Panc1 (cell line): Measurements from ENCODE around the gene RBL1. TPM values are rescaled to one million over a fixed set of nuclear protein-coding genes. Genes with fewer than 3 reads are reported as not detected.

ENCODE experiments used
- ATAC-seq: fragments of 200-7000 bp; cut with Tn5 transposase; 2 replicates; pipeline ENCODE4 v1.9.1; 2020; ENCODE audit warnings: mild to moderate bottlenecking, moderate library complexity
- BruUV-seq: library from RNA; stranded (reverse); fragments of 400-500 nt; replicated peaks from 2 replicates; lab custom pipeline; 2021; lab: Mats Ljungman, UMichigan
- CTCF ChIA-PET: fragments of 300-600 bp; sonication (Branson Sonifier 250); formaldehyde crosslinking; loops from one replicate; lab custom pipeline; 2022; ENCODE audit warnings: antibody characterized with exemption; lab: Charles Lee
- POLR2A ChIA-PET: fragments of 300-600 bp; sonication (Branson Sonifier 250); formaldehyde crosslinking; loops from one replicate; lab custom pipeline; 2022; ENCODE audit warnings: antibody characterized with exemption; lab: Charles Lee
- DNase-seq: peaks from one replicate; pipeline ENCODE4 v3.0.0-alpha.2; 2010; ENCODE audit warnings: low read depth, low spot score
- H3K27ac ChIP-seq: 2 replicates; pipeline ENCODE4 v1.5.1; 2011; ENCODE audit warnings: mild to moderate bottlenecking, low read length, inconsistent platforms
- H3K27me3 ChIP-seq: fragments of 200-500 bp; sonication (Bioruptor generic); 2 replicates; pipeline ENCODE4 v1.6.0; 2014; ENCODE audit warnings: low read length, inconsistent platforms; ENCODE audit not compliant: control insufficient read depth, insufficient read depth
- H3K36me3 ChIP-seq: fragments of 200-500 bp; sonication (Bioruptor generic); 2 replicates; pipeline ENCODE4 v1.5.1; 2014; ENCODE audit warnings: inconsistent platforms, mild to moderate bottlenecking, low read length, moderate library complexity; ENCODE audit not compliant: control insufficient read depth, insufficient read depth
- H3K4me1 ChIP-seq: 2 replicates; pipeline ENCODE4 v1.5.1; 2011; ENCODE audit warnings: inconsistent platforms, mild to moderate bottlenecking, low read length, moderate library complexity; ENCODE audit not compliant: control insufficient read depth, insufficient read depth
- H3K4me3 ChIP-seq, 2 experiments: 2 replicates each; pipeline ENCODE4 v1.5.1; 2011 to 2012; ENCODE audit warnings: low read depth in 2 of 2, low read length in 2 of 2, mild to moderate bottlenecking in 2 of 2, inconsistent platforms in 1 of 2, moderate library complexity in 1 of 2
- H3K9me3 ChIP-seq: fragments of 200-500 bp; sonication (Bioruptor generic); 2 replicates; pipeline ENCODE4 v1.5.1; 2014; ENCODE audit warnings: low read depth, mild to moderate bottlenecking, inconsistent platforms, low read length, moderate library complexity; ENCODE audit not compliant: control insufficient read depth, insufficient read depth
- POLR2AphosphoS5 ChIP-seq: IDR thresholded peaks from 2 replicates; pipeline ENCODE4 v1.6.1; 2012; ENCODE audit warnings: mild to moderate bottlenecking, low read depth, low read length, moderate library complexity
- SIN3A ChIP-seq: IDR thresholded peaks from 2 replicates; pipeline ENCODE4 v1.6.1; 2012; ENCODE audit warnings: low read depth, mild to moderate bottlenecking, low read length, moderate library complexity, borderline replicate concordance; ENCODE audit not compliant: insufficient read depth
- TCF7L2 ChIP-seq: IDR thresholded peaks from 2 replicates; pipeline ENCODE4 v1.6.1; 2011; ENCODE audit warnings: mild to moderate bottlenecking, low read depth, low read length, inconsistent platforms
- in situ Hi-C: cut with HindIII; loops from 2 replicates; pipeline ENCODE4 v1.10.0; 2016; ENCODE audit warnings: low sequenced_read_pairs, low pct_unique_long_range_greater_than_20kb
- intact Hi-C: fragments of 100-400 bp; cut with micrococcal nuclease; formaldehyde crosslinking; loops from one replicate; pipeline ENCODE4 v1.10.0; 2022; ENCODE audit not compliant: unreplicated experiment
- total RNA-seq: library from RNA; stranded (reverse); gene quantifications from one replicate; pipeline ENCODE4 v1.2.1, GENCODE V29; 2021; ENCODE audit not compliant: unreplicated experiment
- TF ChIP-seq, protein P1 (sequence below): fragments of 450-650 bp; IDR thresholded peaks from 2 replicates; pipeline ENCODE4 v1.5.1; 2017; ENCODE audit warnings: mild to moderate bottlenecking
- TF ChIP-seq, protein P2 (sequence below), 2 experiments: IDR thresholded peaks; 2 replicates each; pipeline ENCODE4 v1.6.1; 2011 to 2012; ENCODE audit warnings: low read depth in 2 of 2, control low read depth in 1 of 2, low read length in 1 of 2, mild to moderate bottlenecking in 1 of 2, moderate library complexity in 1 of 2; ENCODE audit not compliant: insufficient read depth in 1 of 2

The RBL1 gene
- total RNA-seq, 1 experiment from 2014 or later, result 14.0 TPM

DNA sequence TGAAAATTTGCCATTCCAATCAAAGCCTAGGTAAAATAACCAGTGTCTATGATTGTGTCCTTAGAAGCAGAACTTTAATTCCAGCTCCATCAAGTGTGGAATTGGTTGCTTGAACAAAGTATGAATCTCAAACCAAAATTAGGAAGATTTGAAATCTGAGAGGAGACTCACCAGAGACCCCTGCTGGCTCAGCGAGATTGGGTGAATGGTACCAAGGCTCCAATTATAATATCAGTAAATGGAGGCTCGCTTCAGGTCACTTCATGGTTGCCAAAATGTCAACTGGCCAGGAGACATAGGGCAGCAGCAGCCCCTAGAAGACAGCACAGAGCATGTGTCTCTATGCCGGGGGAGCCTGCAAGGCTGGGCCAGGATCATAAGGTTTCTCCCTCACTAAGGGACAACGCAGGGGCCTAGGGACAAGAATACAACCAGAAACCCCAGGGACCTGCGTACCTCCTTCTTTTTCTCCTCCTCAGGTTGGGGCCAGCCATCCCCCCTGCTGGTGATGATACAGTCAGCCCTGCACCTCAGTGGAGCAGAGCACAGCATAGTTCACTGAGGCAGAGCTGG, 14.0 kb downstream of the RBL1 start:
- intact Hi-C loops, result no loop called here

DNA sequence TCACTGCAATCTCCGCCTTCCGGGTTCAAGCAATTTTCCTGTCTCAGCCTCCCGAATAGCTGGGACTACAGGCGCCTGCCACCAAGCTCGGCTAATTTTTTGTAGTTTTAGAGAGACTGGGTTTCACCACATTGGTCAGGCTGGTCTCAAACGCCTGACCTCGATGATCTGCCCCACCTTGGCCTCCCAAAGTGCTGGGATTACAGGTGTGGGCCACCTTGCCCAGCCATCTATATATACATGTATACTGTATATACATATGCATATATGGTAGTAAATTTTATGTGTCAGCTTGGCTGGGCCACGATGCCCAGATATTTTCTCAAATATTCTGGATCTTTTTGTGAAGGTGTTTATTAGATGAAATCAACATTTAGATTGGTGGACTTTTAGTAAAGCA, 18.8 kb downstream of the RBL1 start:
- H3K36me3 ChIP-seq, result no peaks in the 10 kb centered on the region
- in situ Hi-C loops (no loop called here), intact Hi-C loops (no loop called here)
- no TSS peak for BruUV-seq
- no peak for DNase-seq
- no peak overlapping the region for H3K4me3 ChIP-seq
- no peak for ATAC-seq
- no peaks in the 10 kb centered on the region for H3K27me3 ChIP-seq
- POLR2A ChIA-PET, result interaction anchor here (0.6 kb wide), 1 partner anchor 60 kb away, joined by 4 read pairs; no protein-coding TSS in a partner anchor
- no peak overlapping the region for H3K27ac ChIP-seq
- no peaks in the 10 kb centered on the region for H3K4me1 ChIP-seq
- H3K9me3 ChIP-seq, result no peaks in the 10 kb centered on the region
- CTCF ChIA-PET, result interaction anchor here (0.6 kb wide), 1 partner anchor 819 kb away, joined by 3 read pairs; no protein-coding TSS in a partner anchor
- TF ChIP-seq, protein P1, sequence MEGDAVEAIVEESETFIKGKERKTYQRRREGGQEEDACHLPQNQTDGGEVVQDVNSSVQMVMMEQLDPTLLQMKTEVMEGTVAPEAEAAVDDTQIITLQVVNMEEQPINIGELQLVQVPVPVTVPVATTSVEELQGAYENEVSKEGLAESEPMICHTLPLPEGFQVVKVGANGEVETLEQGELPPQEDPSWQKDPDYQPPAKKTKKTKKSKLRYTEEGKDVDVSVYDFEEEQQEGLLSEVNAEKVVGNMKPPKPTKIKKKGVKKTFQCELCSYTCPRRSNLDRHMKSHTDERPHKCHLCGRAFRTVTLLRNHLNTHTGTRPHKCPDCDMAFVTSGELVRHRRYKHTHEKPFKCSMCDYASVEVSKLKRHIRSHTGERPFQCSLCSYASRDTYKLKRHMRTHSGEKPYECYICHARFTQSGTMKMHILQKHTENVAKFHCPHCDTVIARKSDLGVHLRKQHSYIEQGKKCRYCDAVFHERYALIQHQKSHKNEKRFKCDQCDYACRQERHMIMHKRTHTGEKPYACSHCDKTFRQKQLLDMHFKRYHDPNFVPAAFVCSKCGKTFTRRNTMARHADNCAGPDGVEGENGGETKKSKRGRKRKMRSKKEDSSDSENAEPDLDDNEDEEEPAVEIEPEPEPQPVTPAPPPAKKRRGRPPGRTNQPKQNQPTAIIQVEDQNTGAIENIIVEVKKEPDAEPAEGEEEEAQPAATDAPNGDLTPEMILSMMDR, result no peak
- no peak for TF ChIP-seq POLR2AphosphoS5
- no peak for TF ChIP-seq TCF7L2
- TF ChIP-seq, protein P2, sequence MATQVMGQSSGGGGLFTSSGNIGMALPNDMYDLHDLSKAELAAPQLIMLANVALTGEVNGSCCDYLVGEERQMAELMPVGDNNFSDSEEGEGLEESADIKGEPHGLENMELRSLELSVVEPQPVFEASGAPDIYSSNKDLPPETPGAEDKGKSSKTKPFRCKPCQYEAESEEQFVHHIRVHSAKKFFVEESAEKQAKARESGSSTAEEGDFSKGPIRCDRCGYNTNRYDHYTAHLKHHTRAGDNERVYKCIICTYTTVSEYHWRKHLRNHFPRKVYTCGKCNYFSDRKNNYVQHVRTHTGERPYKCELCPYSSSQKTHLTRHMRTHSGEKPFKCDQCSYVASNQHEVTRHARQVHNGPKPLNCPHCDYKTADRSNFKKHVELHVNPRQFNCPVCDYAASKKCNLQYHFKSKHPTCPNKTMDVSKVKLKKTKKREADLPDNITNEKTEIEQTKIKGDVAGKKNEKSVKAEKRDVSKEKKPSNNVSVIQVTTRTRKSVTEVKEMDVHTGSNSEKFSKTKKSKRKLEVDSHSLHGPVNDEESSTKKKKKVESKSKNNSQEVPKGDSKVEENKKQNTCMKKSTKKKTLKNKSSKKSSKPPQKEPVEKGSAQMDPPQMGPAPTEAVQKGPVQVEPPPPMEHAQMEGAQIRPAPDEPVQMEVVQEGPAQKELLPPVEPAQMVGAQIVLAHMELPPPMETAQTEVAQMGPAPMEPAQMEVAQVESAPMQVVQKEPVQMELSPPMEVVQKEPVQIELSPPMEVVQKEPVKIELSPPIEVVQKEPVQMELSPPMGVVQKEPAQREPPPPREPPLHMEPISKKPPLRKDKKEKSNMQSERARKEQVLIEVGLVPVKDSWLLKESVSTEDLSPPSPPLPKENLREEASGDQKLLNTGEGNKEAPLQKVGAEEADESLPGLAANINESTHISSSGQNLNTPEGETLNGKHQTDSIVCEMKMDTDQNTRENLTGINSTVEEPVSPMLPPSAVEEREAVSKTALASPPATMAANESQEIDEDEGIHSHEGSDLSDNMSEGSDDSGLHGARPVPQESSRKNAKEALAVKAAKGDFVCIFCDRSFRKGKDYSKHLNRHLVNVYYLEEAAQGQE (IDR thresholded peaks at IDR 0.05; ENCODE audit: insufficient read depth in 1 of 2, low read depth in 2 of 2, low read length in 1 of 2), result no peak
- no peak for TF ChIP-seq SIN3A

More for the DNA sequence above, 14.0 kb downstream of the RBL1 start:
- Histone ChIP-seq H3K27ac (no peak overlapping the region), H3K36me3 (no peaks in the 10 kb centered on the region), H3K4me1 (no peaks in the 10 kb centered on the region), H3K27me3 (no peaks in the 10 kb centered on the region), H3K9me3 (no peaks in the 10 kb centered on the region), H3K4me3 (no peak overlapping the region)
- CTCF ChIA-PET, result no interaction called here
- ATAC-seq (no peak), DNase-seq (no peak)
- no TSS peak for BruUV-seq
- POLR2A ChIA-PET, result no interaction called here
- TF ChIP-seq SIN3A (no peak), POLR2AphosphoS5 (no peak), TCF7L2 (no peak)
- TF ChIP-seq, protein P2 (IDR thresholded peaks at IDR 0.05; ENCODE audit: insufficient read depth in 1 of 2, low read depth in 2 of 2, low read length in 1 of 2), result no peak
- TF ChIP-seq, protein P1, result no peak; the same call in 1 of the 2 replicates
- in situ Hi-C loops, result no loop called here
